Measurements from ENCODE around the gene CD55. TPM values are rescaled to one million over a fixed set of nuclear protein-coding genes. Genes with fewer than 3 reads are reported as not detected.

Gene CD55
- total RNA-seq, 1 experiment from 2014 or later: 17.3 TPM

- Histone ChIP-seq H4K91ac (ENCODE audit: insufficient read length, low read depth, low read length) (no peak overlapping the region), H3K56ac (ENCODE audit: insufficient read length, low read depth, low read length) (no peak overlapping the region), H3K23ac (ENCODE audit: insufficient read length, low read depth, low read length) (no peak overlapping the region), H4K20me1 (ENCODE audit: control insufficient read depth, insufficient read depth, insufficient read length) (no peaks in the 10 kb centered on the region), H3K4ac (ENCODE audit: low read depth, low read length) (no peak overlapping the region), H4K8ac (replicated peaks; ENCODE audit: insufficient read length, low read depth, low read length) (no peak overlapping the region), H3K18ac (ENCODE audit: insufficient read length, low read depth, low read length) (no peak overlapping the region), H3K27ac (ENCODE audit: insufficient read length, low read depth, low read length) (no peak overlapping the region), H3K79me1 (ENCODE audit: insufficient read depth, low read depth, low read length, poor library complexity, severe bottlenecking) (no peaks in the 10 kb centered on the region), H3K79me2 (ENCODE audit: insufficient read depth, low read length) (no peaks in the 10 kb centered on the region), H2BK15ac (ENCODE audit: low read depth, low read length) (no peak overlapping the region), H3K4me2 (ENCODE audit: insufficient read depth, insufficient read length, low read length) (no peak overlapping the region), H2BK20ac (ENCODE audit: low read depth, low read length, poor library complexity, severe bottlenecking) (no peak overlapping the region), H2AFZ (ENCODE audit: low read length) (no peak overlapping the region), H2BK12ac (ENCODE audit: insufficient read length, low read depth, low read length) (no peak overlapping the region), H3K14ac (ENCODE audit: insufficient read depth, low read length) (no peak overlapping the region), H2BK120ac (ENCODE audit: low read depth, low read length, poor library complexity, severe bottlenecking) (no peak overlapping the region), H3K9me3 (ENCODE audit: control insufficient read depth, low read depth, low read length) (no peaks in the 10 kb centered on the region), H4K5ac (ENCODE audit: insufficient read length, low read depth, low read length) (no peak overlapping the region), H3T11ph (ENCODE audit: low read length) (no peak overlapping the region), H2AK5ac (ENCODE audit: insufficient read length, low read length) (no peak overlapping the region), H3K9ac (ENCODE audit: extremely low read depth, insufficient read length, low read length) (no peak overlapping the region), H3K23me2 (ENCODE audit: insufficient read length, low read depth, low read length, poor library complexity, severe bottlenecking) (no peaks in the 10 kb centered on the region), H3K27me3 (ENCODE audit: insufficient read depth, low read length) (no peaks in the 10 kb centered on the region), H2BK5ac (ENCODE audit: insufficient read length, low read length) (no peak overlapping the region), H3K4me1 (ENCODE audit: insufficient read depth, low read length) (peaks cover 5% of the 10 kb centered on the region; the same call in 1 of the 2 replicates)
- peaks cover 11 to 22% (median 21%) of the 10 kb centered on the region in 3 experiments; a peak in 6 of 7 replicates for H3K36me3 Mint-ChIP-seq (ENCODE audit: insufficient read depth in 1 of 3, low read depth in 3 of 3)
- TF ChIP-seq, protein P1, sequence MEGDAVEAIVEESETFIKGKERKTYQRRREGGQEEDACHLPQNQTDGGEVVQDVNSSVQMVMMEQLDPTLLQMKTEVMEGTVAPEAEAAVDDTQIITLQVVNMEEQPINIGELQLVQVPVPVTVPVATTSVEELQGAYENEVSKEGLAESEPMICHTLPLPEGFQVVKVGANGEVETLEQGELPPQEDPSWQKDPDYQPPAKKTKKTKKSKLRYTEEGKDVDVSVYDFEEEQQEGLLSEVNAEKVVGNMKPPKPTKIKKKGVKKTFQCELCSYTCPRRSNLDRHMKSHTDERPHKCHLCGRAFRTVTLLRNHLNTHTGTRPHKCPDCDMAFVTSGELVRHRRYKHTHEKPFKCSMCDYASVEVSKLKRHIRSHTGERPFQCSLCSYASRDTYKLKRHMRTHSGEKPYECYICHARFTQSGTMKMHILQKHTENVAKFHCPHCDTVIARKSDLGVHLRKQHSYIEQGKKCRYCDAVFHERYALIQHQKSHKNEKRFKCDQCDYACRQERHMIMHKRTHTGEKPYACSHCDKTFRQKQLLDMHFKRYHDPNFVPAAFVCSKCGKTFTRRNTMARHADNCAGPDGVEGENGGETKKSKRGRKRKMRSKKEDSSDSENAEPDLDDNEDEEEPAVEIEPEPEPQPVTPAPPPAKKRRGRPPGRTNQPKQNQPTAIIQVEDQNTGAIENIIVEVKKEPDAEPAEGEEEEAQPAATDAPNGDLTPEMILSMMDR (conservative IDR thresholded peaks at IDR 0.05): no peak
- no peak overlapping the region for H3K4me3 Mint-ChIP-seq
- H3K4me1 Mint-ChIP-seq: peaks cover 19 to 27% of the 10 kb centered on the region in 2 experiments
- WGBS (ENCODE audit: extremely low coverage, insufficient read length, low lambda C conversion rate): no CpG with 5 or more reads among the region's 4 CpGs
- no peak overlapping the region for H3K27ac Mint-ChIP-seq
- H3K27me3 Mint-ChIP-seq (ENCODE audit: low read depth): no peaks in the 10 kb centered on the region; the same call in none of the 2 replicates
- DNase-seq: no peak
- peaks cover 24 to 25% of the 10 kb centered on the region in 2 experiments for H3K9me3 Mint-ChIP-seq
Observed at GRCh38 chr1:207288315-207288714, 33.2 kb upstream of the CD55 start.
